Endothelial cell of umbilical vein (primary cell): ENCODE measurements around the gene OXNAD1. TPM values are rescaled to one million over a fixed set of nuclear protein-coding genes. Genes with fewer than 3 reads are reported as not detected.

Source experiments
- Bru-seq: library from RNA; stranded (reverse); fragments of 400-500 nt; gene quantifications from one replicate; lab custom pipeline; 2021; lab: Mats Ljungman, UMichigan
- BruChase-seq, 2 experiments: library from RNA; stranded (reverse); fragments of 400-500 nt; gene quantifications; one replicate each; lab custom pipeline; 2021; lab: Mats Ljungman, UMichigan
- BruUV-seq: library from RNA; stranded (reverse); fragments of 400-500 nt; replicated peaks from 2 replicates; lab custom pipeline; 2021; lab: Mats Ljungman, UMichigan
- CTCF ChIA-PET: fragments of 300-600, 350-600 bp; sonication (Branson Sonifier 250); formaldehyde crosslinking; loops from one replicate; lab custom pipeline; 2021; ENCODE audit warnings: antibody characterized with exemption, inconsistent platforms; lab: Charles Lee
- POLR2A ChIA-PET: fragments of 300-600, 350-600 bp; sonication (Branson Sonifier 250); formaldehyde crosslinking; loops from one replicate; lab custom pipeline; 2021; ENCODE audit warnings: antibody characterized with exemption, inconsistent platforms; lab: Charles Lee
- DNase-seq: peaks from one replicate; pipeline ENCODE4 v3.0.0-alpha.2; 2011; ENCODE audit warnings: low read depth, low spot score
- FAIRE-seq: peaks from 2 replicates; lab custom pipeline; 2011; peaks lifted over from hg19 to GRCh38; lab: Jason Lieb, UNC
- H2AFZ ChIP-seq: 2 replicates; pipeline ENCODE4 v1.6.0; 2012; ENCODE audit warnings: low read depth, low read length, control low read depth, inconsistent platforms
- H3K27ac ChIP-seq: 2 replicates; pipeline ENCODE4 v1.5.1; 2011; ENCODE audit warnings: low read depth, mild to moderate bottlenecking, control low read depth, low read length, moderate library complexity; ENCODE audit not compliant: insufficient read depth
- H3K27me3 ChIP-seq, 2 experiments: 2 replicates each; pipeline versions ENCODE4 v1.6.0 to v1.6.1; 2011; ENCODE audit warnings: low read length in 2 of 2, mixed read lengths in 1 of 2; ENCODE audit not compliant: control insufficient read depth in 2 of 2, insufficient read depth in 2 of 2
- H3K36me3 ChIP-seq, 2 experiments: 2 replicates in 1 of 2; 3 replicates in 1 of 2; pipeline ENCODE4 v1.5.1; 2011; ENCODE audit warnings: low read length in 2 of 2, mild to moderate bottlenecking in 1 of 2, moderate library complexity in 1 of 2; ENCODE audit not compliant: control insufficient read depth in 2 of 2, insufficient read depth in 2 of 2; ENCODE audit errors: extremely low read depth in 1 of 2
- H3K4me1 ChIP-seq: 3 replicates; pipeline ENCODE4 v1.5.1; 2011; ENCODE audit warnings: mild to moderate bottlenecking, low read length; ENCODE audit not compliant: control insufficient read depth, insufficient read depth; ENCODE audit errors: extremely low read depth
- H3K4me2 ChIP-seq: 2 replicates; pipeline ENCODE4 v1.6.1; 2011; ENCODE audit warnings: low read length, control low read depth, mixed read lengths; ENCODE audit not compliant: insufficient read depth
- H3K4me3 ChIP-seq, 3 experiments: fragments of 200-600 bp in 1 of 3; sonication (generic), shearing (Covaris generic) in 1 of 3; replicated peaks in 1 of 3; 2 replicates each; pipeline ENCODE4 v1.5.1; 2011 to 2016; ENCODE audit warnings: control low read depth in 3 of 3, low read length in 3 of 3, mild to moderate bottlenecking in 2 of 3, inconsistent platforms in 1 of 3, low read depth in 1 of 3, moderate library complexity in 1 of 3; ENCODE audit not compliant: insufficient read depth in 1 of 3
- H3K79me2 ChIP-seq: 2 replicates; pipeline ENCODE4 v1.6.0; 2012; ENCODE audit warnings: low read length, inconsistent platforms; ENCODE audit not compliant: control insufficient read depth, insufficient read depth
- H3K9ac ChIP-seq: replicated peaks from 2 replicates; pipeline ENCODE3; 2011; ENCODE audit warnings: low read length, control low read depth; ENCODE audit not compliant: insufficient read depth; ENCODE audit errors: extremely low read depth
- H3K9me1 ChIP-seq: replicated peaks from 3 replicates; pipeline ENCODE4 v1.6.0; 2011; ENCODE audit warnings: mild to moderate bottlenecking, low read length; ENCODE audit not compliant: control insufficient read depth, insufficient read depth; ENCODE audit errors: extremely low read depth
- H3K9me3 ChIP-seq: replicated peaks from 2 replicates; pipeline ENCODE4 v1.5.1; 2012; ENCODE audit warnings: low read length, inconsistent platforms; ENCODE audit not compliant: control insufficient read depth, insufficient read depth
- H4K20me1 ChIP-seq: replicated peaks from 2 replicates; pipeline ENCODE3; 2011; ENCODE audit warnings: mild to moderate bottlenecking, low read length; ENCODE audit not compliant: control insufficient read depth, insufficient read depth; ENCODE audit errors: extremely low read depth
- CTCF ChIP-seq, 2 donors: IDR thresholded peaks; 1 replicate in 1 of 2; 2 replicates in 1 of 2; pipeline ENCODE4 v1.5.1; 2011; ENCODE audit warnings: low read length in 2 of 2, mild to moderate bottlenecking in 2 of 2, moderate library complexity in 2 of 2, control low read depth in 1 of 2, inconsistent platforms in 1 of 2, low read depth in 1 of 2; ENCODE audit not compliant: insufficient read depth in 1 of 2; ENCODE audit errors: extremely low read depth in 1 of 2
- EZH2 ChIP-seq: IDR thresholded peaks from 2 replicates; pipeline ENCODE4 v1.6.1; 2012; ENCODE audit warnings: borderline replicate concordance, low read depth, mild to moderate bottlenecking, moderate library complexity, low read length, inconsistent platforms; ENCODE audit not compliant: severe bottlenecking
- FOS ChIP-seq: IDR thresholded peaks from 2 replicates; pipeline ENCODE4 v1.6.1; 2011; ENCODE audit warnings: mild to moderate bottlenecking, low read length, moderate library complexity, borderline replicate concordance; ENCODE audit not compliant: insufficient read depth
- GATA2 ChIP-seq: IDR thresholded peaks from 2 replicates; pipeline ENCODE4 v1.7.0; 2011; ENCODE audit warnings: low read depth, mild to moderate bottlenecking, moderate library complexity, mixed read lengths, low read length; ENCODE audit not compliant: insufficient read length, insufficient read depth
- JUN ChIP-seq: IDR thresholded peaks from 2 replicates; pipeline ENCODE4 v1.6.1; 2011; ENCODE audit warnings: borderline replicate concordance, low read depth; ENCODE audit not compliant: insufficient read length, insufficient read depth
- MAX ChIP-seq: IDR thresholded peaks from 2 replicates; pipeline ENCODE4 v1.6.1; 2011; ENCODE audit not compliant: insufficient read depth, insufficient read length
- MYC ChIP-seq: IDR thresholded peaks from one replicate; pipeline ENCODE4 v1.6.1; 2011; ENCODE audit warnings: mild to moderate bottlenecking, low read depth, low read length
- POLR2A ChIP-seq: IDR thresholded peaks from 2 replicates; pipeline ENCODE4 v1.6.1; 2012; ENCODE audit warnings: low read depth, mild to moderate bottlenecking, control low read depth, low read length
- POLR2AphosphoS5 ChIP-seq: IDR thresholded peaks from 2 replicates; pipeline ENCODE4 v1.6.1; 2012; ENCODE audit warnings: low read depth, mild to moderate bottlenecking, control low read depth, low read length, moderate library complexity; ENCODE audit not compliant: insufficient read depth
- dilution Hi-C: fragments of 300-500 bp; cut with MboI; formaldehyde crosslinking; loops from one replicate; pipeline ENCODE4 v1.15.0; 2019; ENCODE audit warnings: low sequenced_read_pairs; ENCODE audit not compliant: extremely low pct_ligation_motif_present
- intact Hi-C: fragments of 100-400 bp; cut with micrococcal nuclease; formaldehyde crosslinking; loops from one replicate; pipeline ENCODE4 v1.10.0; 2022
- long read RNA-seq: library from polyadenylated mRNA; stranded (forward); transcript quantifications from one replicate; pipeline ENCODE4 v2.0.0, GENCODE V29; 2021
- polyA minus RNA-seq, 3 experiments: library from RNA; depleted of rRNA, polyadenylated mRNA; stranded (reverse); fragments of >200 nt; gene quantifications; 1 replicate in 1 of 3; 2 replicates in 2 of 3; pipeline ENCODE4 v1.2.3, GENCODE V29; 2011
- polyA plus RNA-seq, 4 experiments: library from polyadenylated mRNA; depleted of rRNA in 3 of 4; stranded (reverse) in 3 of 4; unstranded in 1 of 4; fragments of >200 nt; gene quantifications; 2 replicates each; pipeline versions ENCODE4 v1.2.1 to v1.2.3, GENCODE V29; 2011 to 2012; ENCODE audit warnings: missing spikeins in 1 of 4
- total RNA-seq: library from RNA; stranded (reverse); gene quantifications from 2 replicates; pipeline ENCODE4 v1.2.3, GENCODE V29; 2021

Gene OXNAD1, protein sequence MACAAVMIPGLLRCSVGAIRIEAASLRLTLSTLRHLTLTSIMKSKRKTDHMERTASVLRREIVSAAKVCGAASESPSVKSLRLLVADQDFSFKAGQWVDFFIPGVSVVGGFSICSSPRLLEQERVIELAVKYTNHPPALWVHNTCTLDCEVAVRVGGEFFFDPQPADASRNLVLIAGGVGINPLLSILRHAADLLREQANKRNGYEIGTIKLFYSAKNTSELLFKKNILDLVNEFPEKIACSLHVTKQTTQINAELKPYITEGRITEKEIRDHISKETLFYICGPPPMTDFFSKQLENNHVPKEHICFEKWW
- total RNA-seq: 8.9 and 9.7 TPM in 2 replicates
- polyA plus RNA-seq: 4.1 and 5.5 TPM in 2 replicates
- 7.4 and 7.5 TPM in 2 replicates for polyA plus RNA-seq (2011; cell fraction: cytosol; rRNA removed)
- 8.0 and 8.9 TPM in 2 replicates for polyA plus RNA-seq (2011; cell fraction: nucleus; rRNA removed)
- polyA plus RNA-seq (2012): 6.0 and 10.9 TPM in 2 replicates
- polyA minus RNA-seq: 9.3 TPM in 2 replicates
- polyA minus RNA-seq (2011; cell fraction: cytosol; rRNA and poly(A)+ RNA removed): 9.2 TPM
- 9.7 and 17.8 TPM in 2 replicates for polyA minus RNA-seq (2011; cell fraction: nucleus; rRNA and poly(A)+ RNA removed)
- Bru-seq, nascent RNA: percentile 58 among the genes with signal in this experiment
- percentile 53 among the genes with signal in this experiment for BruChase-seq, experiment 1, labeled RNA remaining after a 6-hour chase
- percentile 60 among the genes with signal in this experiment for BruChase-seq, experiment 2, labeled RNA remaining after a 2-hour chase
- long read RNA-seq, transcript OXNAD1-209 (9 exons, 3,983 nt): minor isoform, 7 of 46 reads
- long read RNA-seq, transcript OXNAD1-201 (9 exons, 3,929 nt): major isoform, 19 of 46 reads
- long read RNA-seq, partial matches to known transcripts: 0 of 46 reads
- long read RNA-seq, other reads (novel, unspliced or antisense): 20 of 46 reads

- dilution Hi-C loops: no loop called here
- Histone ChIP-seq H3K9me1 (no peaks in the 10 kb centered on the region), H3K4me2 (peak within 1 kb of the TSS; percentile 98), H3K9ac (peak within 1 kb of the TSS; percentile 95), H3K9me3 (no peaks in the 10 kb centered on the region), H3K36me3 (peaks cover 0 to 2% of the 10 kb centered on the region in 2 experiments), H3K27ac (peak within 1 kb of the TSS; percentile 82), H4K20me1 (no peaks in the 10 kb centered on the region), H3K27me3 (no peaks in the 10 kb centered on the region), H3K4me3 (peak within 1 kb of the TSS; percentile 66 to 93 (median 72)), H2AFZ (peak within 1 kb of the TSS; percentile 95), H3K4me1 (peaks cover 23% of the 10 kb centered on the region), H3K79me2 (peaks cover 51% of the 10 kb centered on the region)
- BruUV-seq: no TSS peak
- CTCF ChIA-PET: interaction anchor here (1.1 to 5.9 kb wide), 6 partner anchors 17 to 634 kb away, joined by 4 to 70 read pairs (median 6); no protein-coding TSS in a partner anchor
- intact Hi-C loops: loop anchor here (1.0 kb wide), 2 partner anchors 12 to 247 kb away; no protein-coding TSS in a partner anchor
- DNase-seq: peak; percentile 99
- FAIRE-seq: peak; percentile 99
- POLR2A ChIA-PET: interaction anchor here (0.5 to 0.8 kb wide), 3 partner anchors 214 to 658 kb away, joined by 3 to 12 read pairs (median 4); no protein-coding TSS in a partner anchor
- TF ChIP-seq CTCF (IDR thresholded peaks at IDR 0.05; ENCODE audit: extremely low read depth in 1 of 2, insufficient read depth in 1 of 2, low read depth in 1 of 2, low read length in 2 of 2): no peak
- no peak for TF ChIP-seq MYC
- no peak for TF ChIP-seq FOS
- peak; percentile 55 for TF ChIP-seq POLR2AphosphoS5
- peak; percentile 6 for TF ChIP-seq JUN
- TF ChIP-seq GATA2: no peak
- TF ChIP-seq POLR2A: peak; percentile 82
- TF ChIP-seq MAX: peak; percentile 16
- no peak for TF ChIP-seq EZH2
Measured at GRCh38 chr3:16264708-16265454, at the start of gene OXNAD1, which contains the start of gene DPH3. TSS of gene OXNAD1 (plus strand) at chr3:16265212. CDS start at chr3:16270953, 5,741 bp downstream. TSS of gene DPH3 (minus strand) at chr3:16264943. CDS start at chr3:16264876, 67 bp downstream.
